ENCODE data around the gene DNAJC28.

- no peak for TF ChIP-seq CTCF (IDR thresholded peaks at IDR 0.05; ENCODE audit: insufficient read depth, low read length)
- TF ChIP-seq REST (IDR thresholded peaks at IDR 0.05; ENCODE audit: insufficient replicate concordance, low read depth) = no peak
- no peak for TF ChIP-seq GABPA (IDR thresholded peaks at IDR 0.05; ENCODE audit: low read depth)
- no peak for TF ChIP-seq POLR2AphosphoS5 (IDR thresholded peaks at IDR 0.05; ENCODE audit: low read depth)
Measured at GRCh38 chr21:33511639-33512038, 20.1 kb upstream of the DNAJC28 start.
